ENCODE results near the gene CDKAL1.

CDKAL1 gene

DNA sequence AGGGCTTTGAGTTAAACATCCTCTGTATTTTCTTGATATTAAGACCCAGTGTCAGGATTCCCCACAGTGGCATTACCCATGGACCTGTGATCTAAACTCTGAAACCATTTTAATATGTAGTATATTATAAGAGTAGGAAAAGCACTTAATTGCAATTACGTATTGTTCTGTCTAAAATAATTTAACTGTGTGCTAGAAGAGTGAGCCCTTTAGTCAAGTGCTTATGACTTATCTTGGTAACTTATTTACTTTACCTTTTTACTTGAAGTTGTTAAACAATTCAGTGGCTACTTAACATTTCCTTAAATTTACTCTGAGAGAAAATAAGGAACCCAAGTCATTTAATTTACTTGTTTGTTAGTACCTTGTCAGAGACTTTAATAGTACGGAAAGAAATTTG, 173.6 kb downstream of the CDKAL1 start:
- no peak overlapping the region for H3K4me3 ChIP-seq

DNA sequence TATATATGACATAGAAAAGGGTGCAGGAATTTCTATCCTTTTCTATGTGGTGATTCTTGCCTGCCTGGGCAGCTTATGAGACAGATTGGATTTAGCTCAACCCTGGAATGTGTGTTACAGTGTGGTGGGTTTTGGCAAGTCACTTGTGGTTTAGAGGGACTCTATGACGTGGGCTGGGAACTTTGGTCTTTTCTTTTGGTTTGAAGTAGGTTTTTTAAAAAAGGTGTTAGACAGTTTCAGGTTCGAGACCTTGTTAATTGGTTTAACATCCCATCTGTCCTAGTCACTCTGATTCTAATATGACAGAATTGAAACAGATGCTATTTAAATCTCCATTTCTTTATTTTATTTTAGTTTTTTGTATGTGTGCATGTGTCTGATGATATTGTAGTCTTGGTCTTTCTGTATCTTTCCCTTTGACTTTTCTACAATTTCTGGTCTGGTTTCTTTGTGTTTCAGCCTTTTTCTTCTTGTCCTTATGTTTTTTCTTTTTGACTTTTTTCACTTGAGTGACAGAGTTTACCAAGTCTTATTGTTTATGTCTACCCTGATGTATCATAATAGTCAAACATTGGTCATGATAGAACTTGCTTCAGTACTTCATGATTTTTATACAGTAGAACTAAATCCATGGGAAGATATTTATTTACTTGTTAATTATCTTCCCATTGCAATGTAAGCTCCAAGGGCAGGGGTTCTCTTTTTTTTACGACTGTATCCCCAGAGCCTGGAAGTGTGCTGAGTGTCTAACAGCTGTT, 174.3 kb downstream of the CDKAL1 start:
- TF ChIP-seq, protein P1, sequence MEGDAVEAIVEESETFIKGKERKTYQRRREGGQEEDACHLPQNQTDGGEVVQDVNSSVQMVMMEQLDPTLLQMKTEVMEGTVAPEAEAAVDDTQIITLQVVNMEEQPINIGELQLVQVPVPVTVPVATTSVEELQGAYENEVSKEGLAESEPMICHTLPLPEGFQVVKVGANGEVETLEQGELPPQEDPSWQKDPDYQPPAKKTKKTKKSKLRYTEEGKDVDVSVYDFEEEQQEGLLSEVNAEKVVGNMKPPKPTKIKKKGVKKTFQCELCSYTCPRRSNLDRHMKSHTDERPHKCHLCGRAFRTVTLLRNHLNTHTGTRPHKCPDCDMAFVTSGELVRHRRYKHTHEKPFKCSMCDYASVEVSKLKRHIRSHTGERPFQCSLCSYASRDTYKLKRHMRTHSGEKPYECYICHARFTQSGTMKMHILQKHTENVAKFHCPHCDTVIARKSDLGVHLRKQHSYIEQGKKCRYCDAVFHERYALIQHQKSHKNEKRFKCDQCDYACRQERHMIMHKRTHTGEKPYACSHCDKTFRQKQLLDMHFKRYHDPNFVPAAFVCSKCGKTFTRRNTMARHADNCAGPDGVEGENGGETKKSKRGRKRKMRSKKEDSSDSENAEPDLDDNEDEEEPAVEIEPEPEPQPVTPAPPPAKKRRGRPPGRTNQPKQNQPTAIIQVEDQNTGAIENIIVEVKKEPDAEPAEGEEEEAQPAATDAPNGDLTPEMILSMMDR (IDR thresholded peaks at IDR 0.05) = no peak
- no peak for DNase-seq (ENCODE audit: low spot score)
- Histone ChIP-seq H3K27ac (no peak overlapping the region), H3K4me3 (no peak overlapping the region)

More for the DNA sequence above, 173.6 kb downstream of the CDKAL1 start:
- no peak overlapping the region for H3K27ac ChIP-seq
- TF ChIP-seq, protein P1 (IDR thresholded peaks at IDR 0.05) = no peak
- DNase-seq (ENCODE audit: low spot score) = no peak

DNA sequence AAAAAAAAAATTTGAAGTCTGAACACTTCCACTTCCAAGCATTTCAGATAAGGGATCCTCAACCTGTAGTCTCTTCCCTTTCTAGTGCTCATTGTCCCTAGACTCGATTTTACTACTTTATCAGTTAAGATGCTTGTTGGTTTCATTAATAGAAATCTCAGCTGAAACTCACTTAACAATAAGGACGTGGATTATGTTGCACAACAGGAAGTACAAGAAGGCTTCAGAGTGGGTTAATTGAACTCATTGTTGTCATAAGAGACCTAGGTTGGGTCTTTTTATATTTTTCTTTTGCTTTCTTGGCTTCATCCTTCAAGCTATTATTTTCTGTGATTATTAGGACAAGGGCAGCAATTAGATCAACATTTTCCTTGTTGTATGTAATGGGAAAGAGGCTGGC, 175.2 kb downstream of the CDKAL1 start:
- H3K27ac ChIP-seq = no peak overlapping the region
- H3K4me3 ChIP-seq = no peak overlapping the region
- no peak for DNase-seq (ENCODE audit: low spot score)
- TF ChIP-seq, protein P1 (IDR thresholded peaks at IDR 0.05) = no peak

DNA sequence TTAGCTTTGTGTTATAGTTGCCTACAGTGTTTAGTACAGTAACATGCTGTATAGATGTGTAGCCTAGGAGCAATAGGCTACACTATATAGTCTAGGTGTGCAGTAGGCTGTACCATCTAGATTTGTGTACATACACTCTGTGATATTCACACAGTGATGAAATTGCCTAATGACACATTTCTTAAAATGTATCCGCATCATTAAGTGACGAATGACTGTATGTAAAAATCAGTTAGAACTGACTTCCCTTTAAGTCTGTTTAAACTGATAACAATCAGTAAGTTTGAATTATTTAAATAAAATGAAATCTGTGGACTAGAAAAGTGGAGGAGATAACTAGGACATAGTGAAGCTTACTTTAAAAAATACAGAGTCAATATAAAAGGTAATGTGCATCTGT, 176.1 kb downstream of the CDKAL1 start:
- no peak for DNase-seq (ENCODE audit: low spot score)
- Histone ChIP-seq H3K27ac (no peak overlapping the region), H3K4me3 (no peak overlapping the region)
- TF ChIP-seq, protein P1 (IDR thresholded peaks at IDR 0.05) = no peak

DNA sequence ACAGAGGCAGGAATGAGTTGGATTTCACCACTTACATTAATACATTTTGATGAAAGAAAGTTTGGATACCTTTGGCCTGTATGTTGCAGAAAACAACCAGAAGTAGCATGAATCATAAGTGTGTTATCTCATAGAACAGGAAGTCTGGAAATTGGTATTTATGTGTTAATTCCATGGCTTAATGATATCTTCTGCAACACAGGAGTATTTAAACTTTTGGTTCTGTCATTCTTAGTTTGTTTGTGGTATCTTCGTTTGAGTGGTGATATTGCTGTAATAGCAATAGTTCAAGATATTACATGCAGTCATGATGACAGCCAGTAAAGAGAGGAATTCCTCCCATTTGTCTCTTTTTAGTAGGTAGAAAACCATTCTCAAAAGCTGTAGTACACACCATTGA, 177.3 kb downstream of the CDKAL1 start:
- H3K4me3 ChIP-seq = no peak overlapping the region
- TF ChIP-seq, protein P1 (IDR thresholded peaks at IDR 0.05) = no peak
- H3K27ac ChIP-seq = no peak overlapping the region
- no peak for DNase-seq (ENCODE audit: low spot score)

DNA sequence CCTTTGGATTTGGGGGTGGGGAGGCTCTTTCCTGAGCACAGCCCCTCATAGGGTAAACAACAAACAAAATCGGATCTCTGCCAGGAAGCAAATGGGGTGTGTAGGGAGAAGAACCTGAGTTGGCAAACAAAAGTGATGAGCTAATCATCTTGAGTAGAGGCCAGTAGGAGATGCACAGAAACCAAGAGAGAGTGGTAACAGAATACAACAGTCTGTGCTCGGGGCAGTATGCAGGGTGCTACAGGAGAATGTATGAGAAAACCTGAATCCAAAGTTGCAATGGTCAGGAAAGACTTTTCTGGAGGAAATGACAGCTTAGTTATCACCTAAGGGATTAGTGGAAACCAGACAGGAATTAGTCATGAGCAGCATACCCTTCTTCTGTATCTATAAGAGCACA, 177.8 kb downstream of the CDKAL1 start:
- DNase-seq (ENCODE audit: low spot score) = no peak
- H3K27ac ChIP-seq = no peak overlapping the region
- TF ChIP-seq, protein P1 (IDR thresholded peaks at IDR 0.05) = no peak

DNA sequence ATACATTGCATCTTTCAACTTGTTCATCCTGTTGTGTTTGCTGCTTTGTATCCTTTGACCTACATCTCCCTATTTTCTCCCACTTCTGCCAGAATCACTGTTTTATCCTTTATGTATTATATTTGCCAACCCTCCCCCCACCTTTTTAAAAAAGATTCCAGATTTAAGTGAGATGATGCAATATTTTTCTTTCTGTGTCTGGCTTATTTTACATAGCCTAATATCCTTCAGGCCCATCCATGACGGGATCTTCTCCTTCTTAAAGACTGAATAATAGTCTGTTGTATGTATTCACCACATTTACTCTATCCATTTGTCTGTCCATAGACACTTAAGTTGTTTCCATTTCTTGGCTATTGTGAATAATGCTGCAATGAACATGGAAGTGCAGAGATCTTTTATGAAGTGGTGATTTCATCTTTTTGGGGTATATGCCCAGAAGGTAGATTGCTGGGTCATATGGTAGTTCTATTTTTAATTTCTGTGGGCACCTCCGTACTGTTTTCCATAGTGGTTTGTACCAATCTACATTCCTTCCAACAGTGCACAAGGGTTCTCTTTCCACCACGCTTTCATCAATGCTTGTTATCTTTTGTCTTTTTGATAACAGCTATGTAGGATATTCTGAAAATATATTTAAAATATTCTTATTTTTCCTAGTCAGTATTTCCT, 181.0 kb downstream of the CDKAL1 start:
- TF ChIP-seq, protein P1 (IDR thresholded peaks at IDR 0.05) = no peak
- Histone ChIP-seq H3K27ac (no peak overlapping the region), H3K4me3 (no peak overlapping the region)
- no peak for DNase-seq (ENCODE audit: low spot score)

More for the DNA sequence above, 177.8 kb downstream of the CDKAL1 start:
- no peak overlapping the region for H3K4me3 ChIP-seq

Data from coronary artery (tissue), 2 donors.